Caco-2 (cell line): ENCODE results near the gene PHF12. TPM values are rescaled to one million over a fixed set of nuclear protein-coding genes. Genes with fewer than 3 reads are reported as not detected.

Experiments used
- BruUV-seq: library from RNA; stranded (reverse); fragments of 400-500 nt; replicated peaks from 2 replicates; lab custom pipeline; 2021; lab: Mats Ljungman, UMichigan
- CTCF ChIA-PET: fragments of 300-600 bp; sonication (Branson Sonifier 250); formaldehyde crosslinking; loops from one replicate; lab custom pipeline; 2022; ENCODE audit warnings: antibody characterized with exemption; lab: Charles Lee
- POLR2A ChIA-PET: fragments of 300-600 bp; sonication (Branson Sonifier 250); formaldehyde crosslinking; loops from one replicate; lab custom pipeline; 2022; ENCODE audit warnings: antibody characterized with exemption; lab: Charles Lee
- DNase-seq, 2 experiments: peaks; one replicate each; pipeline versions ENCODE4 v3.0.0 to v3.0.0-alpha.2; 2020 to 2022
- H3K27me3 ChIP-seq: replicated peaks from 2 replicates; pipeline ENCODE4 v1.6.0; 2011; ENCODE audit warnings: low read length; ENCODE audit not compliant: control insufficient read depth, insufficient read depth
- H3K36me3 ChIP-seq: 2 replicates; pipeline ENCODE4 v1.5.1; 2011; ENCODE audit warnings: low read length; ENCODE audit not compliant: control insufficient read depth, insufficient read depth
- H3K4me1 ChIP-seq: fragments of 250-450 bp; sonication (Bioruptor Pico); 2 replicates; pipeline ENCODE4 v1.5.1; 2020; ENCODE audit warnings: mild to moderate bottlenecking
- H3K4me3 ChIP-seq: 2 replicates; pipeline ENCODE4 v1.5.1; 2011; ENCODE audit warnings: low read depth, mild to moderate bottlenecking, control low read depth, low read length
- H3K9me3 ChIP-seq: fragments of 250-450 bp; sonication (Bioruptor Pico); 2 replicates; pipeline ENCODE4 v1.5.1; 2020; ENCODE audit warnings: mild to moderate bottlenecking, moderate library complexity
- H3K27ac Mint-ChIP-seq: one replicate; pipeline ENCODE4 v1.8.0; 2022; ENCODE audit warnings: mixed read lengths; ENCODE audit not compliant: unreplicated experiment
- H3K27me3 Mint-ChIP-seq: one replicate; pipeline ENCODE4 v1.8.0; 2022; ENCODE audit warnings: mixed read lengths; ENCODE audit not compliant: insufficient read depth, unreplicated experiment
- H3K36me3 Mint-ChIP-seq: one replicate; pipeline ENCODE4 v1.8.0; 2022; ENCODE audit warnings: mild to moderate bottlenecking, mixed read lengths; ENCODE audit not compliant: insufficient read depth, unreplicated experiment
- H3K4me1 Mint-ChIP-seq: one replicate; pipeline ENCODE4 v1.8.0; 2022; ENCODE audit warnings: low read depth, mixed read lengths; ENCODE audit not compliant: unreplicated experiment
- H3K4me3 Mint-ChIP-seq: one replicate; pipeline ENCODE4 v1.8.0; 2022; ENCODE audit warnings: mild to moderate bottlenecking, moderate library complexity, mixed read lengths; ENCODE audit not compliant: unreplicated experiment
- H3K9me3 Mint-ChIP-seq: one replicate; pipeline ENCODE4 v1.8.0; 2022; ENCODE audit warnings: mixed read lengths; ENCODE audit not compliant: unreplicated experiment
- intact Hi-C: fragments of 100-400 bp; cut with micrococcal nuclease; formaldehyde crosslinking; loops from one replicate; pipeline ENCODE4 v1.10.0; 2022; ENCODE audit not compliant: unreplicated experiment
- total RNA-seq: library from RNA; stranded (reverse); gene quantifications from 2 replicates; pipeline ENCODE4 v1.2.3, GENCODE V29; 2022
- TF ChIP-seq, protein P1 (sequence below), 2 experiments: fragments of 200-600 bp in 1 of 2; IDR thresholded peaks; 1 replicate in 1 of 2; 2 replicates in 1 of 2; pipeline versions ENCODE4 v1.5.1 to v1.8.0; 2011 to 2022; ENCODE audit warnings: antibody characterized with exemption in 1 of 2, control low read depth in 1 of 2, inconsistent platforms in 1 of 2, low read depth in 1 of 2, low read length in 1 of 2, mild to moderate bottlenecking in 1 of 2, moderate library complexity in 1 of 2; ENCODE audit not compliant: insufficient read depth in 1 of 2, severe bottlenecking in 1 of 2, unreplicated experiment in 1 of 2

The PHF12 gene
- total RNA-seq, 1 experiment from 2014 or later = 49.9 TPM

DNA sequence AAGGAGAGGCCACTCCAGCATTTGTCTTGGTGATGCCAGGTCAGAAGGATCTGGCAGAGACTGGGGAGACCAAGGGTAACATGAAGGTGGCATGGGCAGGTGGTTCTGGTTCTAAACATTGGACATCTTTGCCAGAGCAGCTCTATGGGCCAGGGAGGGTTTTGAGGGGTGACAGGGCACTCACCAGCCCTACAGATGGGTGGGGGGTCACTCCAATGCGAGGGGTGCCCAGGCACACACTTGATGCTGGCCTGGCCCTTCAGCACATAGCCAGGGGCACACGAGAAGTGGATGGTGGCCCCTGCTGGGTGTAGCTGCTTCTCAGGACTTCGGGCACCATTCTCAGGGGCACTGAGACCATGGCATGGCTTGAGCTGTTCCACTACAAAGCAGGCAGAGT lies 5.5 kb upstream of the PHF12 start:
- no peak overlapping the region for H3K4me3 ChIP-seq
- Mint-ChIP-seq H3K9me3 (no peaks in the 10 kb centered on the region), H3K27ac (no peak overlapping the region), H3K4me1 (no peaks in the 10 kb centered on the region), H3K27me3 (no peaks in the 10 kb centered on the region), H3K4me3 (no peak overlapping the region), H3K36me3 (no peaks in the 10 kb centered on the region)
- POLR2A ChIA-PET = no interaction called here
- CTCF ChIA-PET = no interaction called here
- H3K36me3 ChIP-seq = no peaks in the 10 kb centered on the region
- no TSS peak for BruUV-seq
- intact Hi-C loops = no loop called here
- TF ChIP-seq, protein P1, sequence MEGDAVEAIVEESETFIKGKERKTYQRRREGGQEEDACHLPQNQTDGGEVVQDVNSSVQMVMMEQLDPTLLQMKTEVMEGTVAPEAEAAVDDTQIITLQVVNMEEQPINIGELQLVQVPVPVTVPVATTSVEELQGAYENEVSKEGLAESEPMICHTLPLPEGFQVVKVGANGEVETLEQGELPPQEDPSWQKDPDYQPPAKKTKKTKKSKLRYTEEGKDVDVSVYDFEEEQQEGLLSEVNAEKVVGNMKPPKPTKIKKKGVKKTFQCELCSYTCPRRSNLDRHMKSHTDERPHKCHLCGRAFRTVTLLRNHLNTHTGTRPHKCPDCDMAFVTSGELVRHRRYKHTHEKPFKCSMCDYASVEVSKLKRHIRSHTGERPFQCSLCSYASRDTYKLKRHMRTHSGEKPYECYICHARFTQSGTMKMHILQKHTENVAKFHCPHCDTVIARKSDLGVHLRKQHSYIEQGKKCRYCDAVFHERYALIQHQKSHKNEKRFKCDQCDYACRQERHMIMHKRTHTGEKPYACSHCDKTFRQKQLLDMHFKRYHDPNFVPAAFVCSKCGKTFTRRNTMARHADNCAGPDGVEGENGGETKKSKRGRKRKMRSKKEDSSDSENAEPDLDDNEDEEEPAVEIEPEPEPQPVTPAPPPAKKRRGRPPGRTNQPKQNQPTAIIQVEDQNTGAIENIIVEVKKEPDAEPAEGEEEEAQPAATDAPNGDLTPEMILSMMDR (IDR thresholded peaks at IDR 0.05; ENCODE audit: insufficient read depth in 1 of 2, low read depth in 1 of 2, low read length in 1 of 2, severe bottlenecking in 1 of 2, unreplicated experiment in 1 of 2) = no peak
- H3K9me3 ChIP-seq = no peaks in the 10 kb centered on the region
- H3K4me1 ChIP-seq = 0 out of 2 replicates have a peak, but pooled peaks cover 4% of the 10 kb centered on the region
- DNase-seq = no peak
- no peaks in the 10 kb centered on the region for H3K27me3 ChIP-seq

DNA sequence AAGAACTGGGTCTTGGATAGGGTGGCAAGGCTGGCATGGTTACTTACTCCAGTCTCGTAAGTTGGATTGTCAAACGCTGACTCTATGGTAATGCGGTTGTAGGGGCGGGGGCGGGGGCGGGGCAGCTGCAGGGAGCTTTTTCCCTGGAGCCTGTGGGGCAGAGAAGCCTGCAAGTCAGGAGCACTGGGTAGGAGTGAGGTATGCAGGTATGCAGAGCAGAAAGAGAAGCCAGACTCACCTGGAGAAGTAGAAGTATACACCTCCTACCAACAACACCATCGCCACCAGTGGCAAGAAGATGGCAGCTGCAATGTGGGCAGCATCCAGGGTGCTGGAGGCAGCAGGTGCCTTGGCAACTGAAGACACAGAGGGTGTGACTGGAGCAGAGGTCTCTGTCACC lies 4.8 kb upstream of the PHF12 start:
- no peaks in the 10 kb centered on the region for H3K9me3 Mint-ChIP-seq

DNA sequence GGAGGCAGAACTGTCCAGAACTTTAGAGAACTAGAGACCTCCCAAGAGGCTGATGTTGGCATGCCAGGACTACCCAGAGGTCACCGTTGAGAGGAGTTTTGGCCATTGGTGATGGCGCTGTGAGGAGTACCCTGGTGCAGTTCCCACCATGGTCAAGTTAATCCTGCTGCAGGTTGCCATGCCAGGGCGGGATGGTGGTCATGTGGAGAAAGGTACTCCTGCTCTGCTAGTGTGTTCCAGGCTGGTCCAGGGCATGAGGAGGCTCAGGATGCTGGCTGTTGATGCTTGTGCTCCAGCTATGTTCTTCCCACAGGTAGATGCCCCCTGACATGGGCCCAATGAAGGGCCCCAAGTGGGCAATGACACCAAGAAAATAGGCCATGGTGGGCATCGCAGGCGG lies 4.1 kb upstream of the PHF12 start:
- POLR2A ChIA-PET = no interaction called here
- no peaks in the 10 kb centered on the region for H3K9me3 Mint-ChIP-seq

More for the DNA sequence above, 4.8 kb upstream of the PHF12 start:
- Histone ChIP-seq H3K9me3 (no peaks in the 10 kb centered on the region), H3K27me3 (no peaks in the 10 kb centered on the region), H3K36me3 (no peaks in the 10 kb centered on the region), H3K4me1 (0 out of 2 replicates have a peak, but pooled peaks cover 4% of the 10 kb centered on the region), H3K4me3 (no peak overlapping the region)
- Mint-ChIP-seq H3K27ac (no peak overlapping the region), H3K36me3 (no peaks in the 10 kb centered on the region), H3K4me3 (no peak overlapping the region), H3K27me3 (no peaks in the 10 kb centered on the region), H3K4me1 (no peaks in the 10 kb centered on the region)
- intact Hi-C loops = no loop called here
- no TSS peak for BruUV-seq
- CTCF ChIA-PET = interaction anchor here (0.9 to 1.5 kb wide), 2 partner anchors 9 to 161 kb away, joined by 3 read pairs; no protein-coding TSS in a partner anchor
- POLR2A ChIA-PET = no interaction called here
- no peak for DNase-seq
- TF ChIP-seq, protein P1 (IDR thresholded peaks at IDR 0.05; ENCODE audit: insufficient read depth in 1 of 2, low read depth in 1 of 2, low read length in 1 of 2, severe bottlenecking in 1 of 2, unreplicated experiment in 1 of 2) = no peak

More for the DNA sequence above, 4.1 kb upstream of the PHF12 start:
- Mint-ChIP-seq H3K4me1 (no peaks in the 10 kb centered on the region), H3K27ac (no peak overlapping the region), H3K4me3 (no peak overlapping the region), H3K27me3 (no peaks in the 10 kb centered on the region), H3K36me3 (peaks cover 3% of the 10 kb centered on the region)
- 0 out of 2 replicates have a peak, but pooled peaks cover 4% of the 10 kb centered on the region for H3K4me1 ChIP-seq
- intact Hi-C loops = no loop called here
- CTCF ChIA-PET = interaction anchor here (0.9 to 1.5 kb wide), 3 partner anchors 10 to 162 kb away, joined by 3 read pairs; no protein-coding TSS in a partner anchor
- no peaks in the 10 kb centered on the region for H3K9me3 ChIP-seq
- H3K36me3 ChIP-seq = no peaks in the 10 kb centered on the region
- no peak overlapping the region for H3K4me3 ChIP-seq
- BruUV-seq = no TSS peak
- H3K27me3 ChIP-seq = no peaks in the 10 kb centered on the region
- no peak for DNase-seq
- TF ChIP-seq, protein P1 (IDR thresholded peaks at IDR 0.05; ENCODE audit: insufficient read depth in 1 of 2, low read depth in 1 of 2, low read length in 1 of 2, severe bottlenecking in 1 of 2, unreplicated experiment in 1 of 2) = no peak
